OCI-LY1 (cell line): Measurements from ENCODE around the gene FLVCR2.

Experiments used
- H2AFZ ChIP-seq: fragments of 200-600 bp; sonication (generic), shearing (Covaris generic); 2 replicates; pipeline ENCODE4 v1.6.0; 2014; ENCODE audit warnings: antibody characterized with exemption, mild to moderate bottlenecking, low read length
- H3F3A ChIP-seq: fragments of 200-600 bp; sonication (generic), shearing (Covaris generic); 2 replicates; pipeline ENCODE4 v1.6.0; 2014; ENCODE audit warnings: mild to moderate bottlenecking, antibody characterized with exemption, low read length, moderate library complexity; ENCODE audit not compliant: insufficient read depth
- H3K27ac ChIP-seq: fragments of 200-600 bp; sonication (generic); 2 replicates; pipeline ENCODE4 v1.5.1; 2014; ENCODE audit warnings: low read length, mixed run types, mild to moderate bottlenecking, low read depth; ENCODE audit not compliant: poor library complexity, severe bottlenecking
- H3K27me3 ChIP-seq: fragments of 200-600 bp; sonication (generic); 2 replicates; pipeline ENCODE4 v1.6.0; 2014; ENCODE audit warnings: antibody characterized with exemption, mild to moderate bottlenecking, low read length, moderate library complexity; ENCODE audit not compliant: insufficient read depth
- H3K36me3 ChIP-seq: fragments of 200-600 bp; sonication (generic); 2 replicates; pipeline ENCODE4 v1.6.1; 2014; ENCODE audit warnings: mild to moderate bottlenecking, antibody characterized with exemption, low read length, moderate library complexity, mixed read lengths; ENCODE audit not compliant: insufficient read depth
- H3K4me1 ChIP-seq: fragments of 200-600 bp; sonication (generic); 2 replicates; pipeline ENCODE4 v1.5.1; 2014; ENCODE audit warnings: mild to moderate bottlenecking, low read length, moderate library complexity; ENCODE audit not compliant: insufficient read depth, severe bottlenecking
- H3K4me2 ChIP-seq: fragments of 200-600 bp; sonication (generic), shearing (Covaris generic); 2 replicates; pipeline ENCODE4 v1.6.1; 2014; ENCODE audit warnings: low read length
- H3K4me3 ChIP-seq: fragments of 200-600 bp; sonication (generic); 2 replicates; pipeline ENCODE4 v1.5.1; 2014; ENCODE audit warnings: low read length, low read depth, mild to moderate bottlenecking, mixed read lengths; ENCODE audit not compliant: poor library complexity, severe bottlenecking
- H3K79me2 ChIP-seq: fragments of 200-600 bp; shearing (Covaris generic); 2 replicates; pipeline ENCODE4 v1.6.1; 2016; ENCODE audit warnings: mixed run types, low read length, mixed read lengths; ENCODE audit not compliant: insufficient read depth
- H3K9ac ChIP-seq: fragments of 200-600 bp; sonication (generic), shearing (Covaris generic); 2 replicates; pipeline ENCODE4 v1.6.1; 2014; ENCODE audit warnings: mild to moderate bottlenecking, low read length, mixed read lengths
- H3K9me2 ChIP-seq: fragments of 200-600 bp; sonication (generic), shearing (Covaris generic); 2 replicates; pipeline ENCODE4 v1.6.1; 2014; ENCODE audit warnings: low read depth, mild to moderate bottlenecking, low read length, mixed read lengths
- H3K9me3 ChIP-seq: fragments of 200-600 bp; shearing (Covaris generic); 2 replicates; pipeline ENCODE4 v1.6.1; 2014; ENCODE audit warnings: low read length, mixed read lengths
- H4K20me1 ChIP-seq: fragments of 200-600 bp; sonication (generic), shearing (Covaris generic); 2 replicates; pipeline ENCODE4 v1.6.0; 2016; ENCODE audit warnings: mild to moderate bottlenecking, low read length; ENCODE audit not compliant: insufficient read depth
- CTCF ChIP-seq: fragments of 200-600 bp; sonication (generic), shearing (Covaris generic); IDR thresholded peaks from 2 replicates; pipeline ENCODE4 v1.5.1; 2017; ENCODE audit warnings: mild to moderate bottlenecking, antibody characterized with exemption, low read length, moderate library complexity, mixed read lengths
- EZH2 ChIP-seq: fragments of 200-600 bp; sonication (generic), shearing (Covaris generic); IDR thresholded peaks from 2 replicates; pipeline ENCODE4 v1.8.0; 2017; ENCODE audit warnings: borderline replicate concordance, mixed run types, mild to moderate bottlenecking, antibody characterized with exemption, low read length, moderate library complexity, mixed read lengths

The FLVCR2 gene

GRCh38 chr14:75539162-75539560 is 39.3 kb upstream of the FLVCR2 start:
- no peaks in the 10 kb centered on the region for H3K9me3 ChIP-seq
- TF ChIP-seq EZH2 = no peak
- no peak for TF ChIP-seq CTCF
- no peaks in the 10 kb centered on the region for H3K36me3 ChIP-seq
- H3K79me2 ChIP-seq = no peaks in the 10 kb centered on the region
- no peak overlapping the region for H3K4me3 ChIP-seq
- H3K27ac ChIP-seq = no peak overlapping the region
- no peak overlapping the region for H2AFZ ChIP-seq
- H3F3A ChIP-seq = no peaks in the 10 kb centered on the region
- H3K27me3 ChIP-seq = peaks cover 7% of the 10 kb centered on the region; the same call in 1 of the 2 replicates
- H4K20me1 ChIP-seq = no peaks in the 10 kb centered on the region
- no peaks in the 10 kb centered on the region for H3K9me2 ChIP-seq
- H3K4me2 ChIP-seq = no peak overlapping the region
- H3K4me1 ChIP-seq = peaks cover 11% of the 10 kb centered on the region
- no peak overlapping the region for H3K9ac ChIP-seq

DNA sequence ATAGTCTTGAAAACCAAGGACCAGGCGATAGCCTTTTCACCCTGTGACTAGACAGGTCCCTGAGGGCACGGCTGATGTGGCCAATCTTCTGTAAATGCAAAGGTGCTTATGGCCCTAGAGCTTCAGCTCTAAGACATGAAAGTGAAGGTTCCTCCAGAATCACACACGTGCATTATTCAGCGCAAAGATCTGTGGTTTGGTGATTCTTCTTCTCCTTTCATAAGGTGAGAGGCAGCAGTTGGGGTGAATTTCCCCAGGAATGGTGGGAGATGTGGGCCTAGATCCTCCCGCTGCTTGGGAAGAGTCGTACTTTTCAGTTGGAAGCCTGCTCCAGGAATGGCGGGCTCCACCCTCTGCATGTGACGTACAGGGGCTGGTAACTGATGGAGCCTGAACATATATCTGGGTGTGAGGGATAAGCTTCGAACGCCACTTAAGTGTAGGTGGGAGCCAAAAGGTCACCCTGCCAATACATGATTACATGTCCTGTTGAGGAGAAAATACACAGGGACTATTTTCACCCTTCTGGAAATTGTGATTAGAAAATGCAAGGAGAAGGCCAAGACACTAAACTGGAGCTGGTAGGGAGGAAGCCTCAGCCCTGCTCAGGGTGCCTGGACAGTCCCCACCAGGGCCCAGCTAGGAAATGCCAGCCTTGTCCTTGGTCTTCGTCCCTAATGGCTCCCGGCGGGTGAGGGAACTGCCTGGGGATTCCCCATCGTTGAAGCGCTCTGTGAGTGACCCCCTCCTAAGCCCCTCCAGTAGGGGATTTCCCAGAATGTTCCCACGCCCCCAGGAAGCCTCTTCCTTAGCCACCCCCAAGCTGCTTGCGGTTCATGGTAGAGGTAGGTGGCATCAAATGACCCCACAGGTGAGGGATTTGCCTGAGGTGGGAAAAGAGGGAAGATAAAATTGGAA is 38.6 kb upstream of the FLVCR2 start:
- Histone ChIP-seq H3K4me2 (no peak overlapping the region), H3K36me3 (no peaks in the 10 kb centered on the region), H3F3A (no peaks in the 10 kb centered on the region), H3K4me1 (peaks cover 11% of the 10 kb centered on the region), H4K20me1 (no peaks in the 10 kb centered on the region), H2AFZ (no peak overlapping the region), H3K4me3 (no peak overlapping the region), H3K27ac (no peak overlapping the region), H3K9ac (no peak overlapping the region), H3K27me3 (peaks cover 7% of the 10 kb centered on the region; the same call in 1 of the 2 replicates), H3K79me2 (no peaks in the 10 kb centered on the region), H3K9me3 (no peaks in the 10 kb centered on the region), H3K9me2 (no peaks in the 10 kb centered on the region)
- TF ChIP-seq EZH2 (no peak), CTCF (no peak)

- Histone ChIP-seq H4K20me1 (no peaks in the 10 kb centered on the region), H3K9me3 (no peaks in the 10 kb centered on the region), H3F3A (no peaks in the 10 kb centered on the region), H3K9me2 (no peaks in the 10 kb centered on the region), H3K27ac (no peak overlapping the region), H3K4me1 (peaks cover 11% of the 10 kb centered on the region), H3K36me3 (no peaks in the 10 kb centered on the region), H3K9ac (no peak overlapping the region), H3K79me2 (no peaks in the 10 kb centered on the region), H2AFZ (no peak overlapping the region), H3K4me2 (no peak overlapping the region), H3K27me3 (peaks cover 7% of the 10 kb centered on the region; the same call in 1 of the 2 replicates), H3K4me3 (no peak overlapping the region)
- TF ChIP-seq CTCF (no peak), EZH2 (no peak)
These were observed 38.0 kb upstream of the FLVCR2 start for GRCh38 chr14:75540479-75540851.
